GM18519 (cell line): ENCODE results near the gene KLHL30.
"Not testable (repeated sequence)": the region's sequence is repeated elsewhere in the genome, so short reads cannot be mapped to it uniquely, and the experiment has no call there.

Experiments used
- ATAC-seq: cut with Tn5 transposase; IDR thresholded peaks from one replicate; pipeline ENCODE4 v1.9.1; 2021; ENCODE audit warnings: mild to moderate bottlenecking, moderate library complexity; ENCODE audit not compliant: unreplicated experiment, low FRiP score

KLHL30 gene

DNA sequence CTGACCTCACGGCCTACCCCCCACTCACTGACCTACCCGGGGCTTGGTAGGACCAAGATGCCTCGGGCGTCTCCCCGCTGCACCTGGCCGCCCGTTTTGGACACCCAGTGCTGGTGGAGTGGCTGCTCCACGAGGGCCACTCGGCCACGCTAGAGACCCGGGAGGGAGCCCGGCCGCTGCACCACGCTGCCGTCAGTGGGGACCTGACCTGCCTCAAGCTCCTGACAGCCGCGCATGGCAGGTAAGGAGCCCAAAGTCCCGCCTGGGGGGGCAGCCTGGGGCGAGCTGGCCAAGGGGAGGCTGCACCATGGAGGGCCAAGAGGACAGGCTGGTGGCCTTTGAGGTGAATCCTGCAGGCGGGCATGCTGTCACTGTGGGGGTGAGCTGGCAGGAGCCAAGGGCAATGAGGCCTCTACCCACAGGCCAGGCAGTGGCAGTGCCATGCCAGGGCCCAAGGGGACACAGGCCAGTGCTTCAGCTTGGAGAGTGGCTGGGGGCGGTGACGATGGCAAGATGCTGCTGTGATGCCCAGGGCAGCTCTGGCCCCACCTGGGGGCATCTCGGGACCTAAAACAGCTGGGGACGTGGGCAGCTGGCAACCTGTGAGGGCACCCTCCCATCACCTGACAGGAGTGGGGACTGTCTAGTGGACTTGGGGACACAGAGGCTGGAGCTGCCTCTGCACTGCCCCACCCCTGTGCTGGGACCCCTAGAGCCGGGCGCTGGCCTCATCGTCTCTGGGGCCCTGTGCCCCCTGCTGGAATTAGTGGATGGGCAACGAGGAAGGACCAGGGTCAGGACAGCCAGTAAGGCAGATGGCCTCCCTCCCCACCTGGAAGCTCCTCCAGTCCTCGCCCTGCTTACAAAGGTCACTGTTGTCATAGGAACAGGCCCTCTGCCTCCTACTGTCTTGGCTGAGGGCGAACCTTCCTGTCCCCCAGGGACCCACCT is 36.3 kb upstream of the KLHL30 start:
- ATAC-seq = no peak

DNA sequence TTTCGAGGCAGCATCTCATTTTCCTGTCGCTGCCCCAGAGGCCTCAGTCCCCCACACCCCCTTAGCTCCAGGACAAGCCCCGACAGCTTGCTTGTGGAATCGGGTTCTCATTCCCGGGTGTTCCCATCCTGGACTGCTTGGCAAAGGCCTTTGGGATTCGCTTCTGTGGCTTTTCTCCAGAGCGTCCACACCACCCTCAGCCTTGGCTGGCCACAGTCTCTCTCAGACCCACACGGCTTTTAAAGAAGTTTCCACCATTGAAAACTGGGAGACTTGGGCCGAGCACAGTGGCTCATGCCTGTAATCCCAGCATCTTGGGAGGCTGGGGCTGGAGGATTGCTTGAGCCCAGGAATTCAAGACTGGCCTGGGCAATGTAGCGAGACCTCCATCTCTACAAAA is 35.6 kb upstream of the KLHL30 start:
- no peak for ATAC-seq

DNA sequence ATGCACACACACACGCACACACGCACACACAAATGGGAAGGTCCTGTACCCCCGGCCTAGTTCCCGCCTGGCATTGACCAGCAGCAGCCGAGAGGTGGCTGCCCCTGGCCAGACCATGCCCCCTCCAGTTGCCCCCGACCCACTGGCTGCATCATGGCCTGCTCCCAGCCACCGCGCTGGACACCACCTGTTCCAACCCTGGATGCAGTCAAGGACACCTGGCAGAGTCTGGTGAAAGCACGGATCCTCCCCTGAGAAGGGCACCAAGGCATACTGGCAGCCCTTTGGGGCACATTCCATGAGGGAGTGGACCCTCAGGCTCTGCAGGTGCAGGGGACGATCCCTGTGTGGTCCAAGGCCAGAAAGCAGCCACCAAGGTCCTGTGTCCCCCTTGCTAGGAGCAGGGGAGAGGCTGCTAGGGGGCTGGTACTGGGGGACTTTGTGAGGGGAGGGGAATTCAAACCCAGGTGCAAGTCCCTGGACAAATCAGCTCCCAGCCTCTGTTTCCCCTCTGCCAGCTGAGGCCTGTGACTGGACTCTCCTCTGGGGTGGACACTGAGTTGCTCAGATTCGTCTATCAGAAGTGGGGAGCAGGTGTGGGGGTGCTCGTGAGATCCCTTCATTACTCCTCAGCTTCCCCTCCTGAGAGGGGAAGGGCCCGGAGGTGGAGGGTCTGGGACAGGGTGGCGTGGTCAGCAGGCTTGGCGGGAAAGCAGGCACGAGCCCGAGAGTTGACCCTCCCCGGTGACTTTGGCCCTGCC is 34.8 kb upstream of the KLHL30 start:
- no peak for ATAC-seq

DNA sequence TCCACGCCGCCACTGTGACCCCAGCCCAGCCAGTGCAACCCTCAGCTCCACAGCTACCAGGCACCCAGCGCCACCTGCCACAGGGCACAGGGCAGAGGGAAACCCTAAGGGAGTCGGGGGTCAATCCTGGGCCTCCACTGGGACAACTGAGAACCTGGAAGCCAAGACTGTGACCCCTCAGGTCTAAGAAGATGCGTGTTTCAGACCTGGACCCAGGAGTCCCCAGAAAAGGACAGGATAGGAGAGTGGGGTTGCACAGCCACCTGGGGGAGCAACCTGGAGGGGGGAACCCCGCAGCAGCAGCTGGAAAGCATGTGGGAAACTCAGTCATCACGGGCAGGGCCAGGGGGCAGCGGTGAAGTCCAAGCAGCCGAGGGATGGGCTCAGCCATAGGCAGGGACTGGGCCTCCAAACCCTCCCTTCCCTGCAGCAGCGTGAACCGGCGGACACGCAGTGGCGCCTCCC is 34.2 kb upstream of the KLHL30 start:
- ATAC-seq = no peak

DNA sequence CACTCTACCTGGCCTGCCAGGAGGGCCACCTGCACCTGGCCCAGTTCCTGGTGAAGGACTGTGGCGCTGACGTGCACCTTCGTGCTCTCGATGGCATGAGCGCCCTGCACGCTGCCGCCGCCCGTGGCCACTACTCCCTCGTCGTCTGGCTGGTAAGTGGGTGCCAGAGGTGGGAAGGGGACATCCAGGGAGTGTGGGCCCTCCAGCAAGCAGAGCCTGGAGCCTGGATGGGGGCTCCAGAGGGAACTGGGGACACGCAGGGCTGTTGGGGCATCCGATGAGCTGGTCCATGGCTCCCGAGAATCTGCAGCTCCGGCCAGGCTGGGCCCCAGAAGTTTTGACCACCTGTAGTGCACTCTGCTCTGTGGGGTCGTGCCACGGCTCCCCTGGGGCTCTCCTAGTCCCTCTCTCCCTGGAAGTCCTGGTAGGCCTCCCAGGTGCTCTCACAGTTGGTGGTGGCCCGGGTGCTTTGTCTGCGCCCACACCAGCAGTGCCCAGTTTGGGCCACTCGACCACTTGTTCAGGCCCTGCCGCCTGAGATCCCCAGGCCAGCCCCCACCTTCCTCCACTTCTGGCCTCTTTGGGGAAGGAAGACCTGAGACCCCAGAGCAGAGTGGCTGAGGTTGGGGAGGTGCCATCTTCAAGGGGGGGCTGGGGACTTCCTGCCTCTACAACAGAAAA is 33.6 kb upstream of the KLHL30 start:
- no peak for ATAC-seq

DNA sequence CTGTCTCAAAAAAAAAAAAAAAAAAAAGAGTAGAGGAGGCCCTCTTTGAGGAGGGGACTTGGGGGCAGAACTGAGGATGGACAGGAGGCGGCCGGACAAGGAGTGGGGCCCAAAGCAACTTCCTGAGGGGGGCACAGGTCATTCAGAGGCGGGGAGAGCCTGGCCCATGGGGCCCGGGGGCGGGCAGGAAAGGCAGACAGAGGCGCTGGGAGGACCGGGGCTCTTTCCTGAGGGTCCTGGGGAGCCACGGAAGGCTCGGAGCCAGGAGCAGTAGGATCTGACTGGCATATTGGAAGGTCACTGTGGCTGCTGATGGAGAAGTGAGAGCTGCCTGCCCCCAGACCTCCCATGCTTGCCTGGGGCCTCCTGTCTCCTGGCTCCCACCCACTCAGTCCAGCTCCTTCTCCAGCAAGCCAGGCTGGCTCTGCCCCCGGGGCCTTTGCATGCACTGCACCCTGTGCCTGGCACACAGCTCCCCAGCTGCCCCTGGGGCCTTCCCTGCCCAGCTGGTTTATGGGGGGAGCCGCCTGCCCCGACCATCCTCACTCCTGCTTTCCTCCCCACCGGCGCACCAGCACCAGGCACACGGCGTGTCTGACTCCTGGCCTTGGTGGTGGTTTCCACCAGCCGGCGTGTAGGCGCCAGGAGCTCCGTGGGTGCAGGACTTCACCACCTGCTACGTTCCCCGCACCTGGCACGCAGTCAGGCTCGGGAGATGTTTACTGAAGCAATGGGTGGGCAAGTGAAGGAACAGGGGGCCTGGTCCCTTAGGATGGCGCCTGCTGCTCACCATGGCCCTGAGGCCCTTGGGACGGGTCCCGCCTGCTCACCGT is 32.7 kb upstream of the KLHL30 start:
- no peak for ATAC-seq

DNA sequence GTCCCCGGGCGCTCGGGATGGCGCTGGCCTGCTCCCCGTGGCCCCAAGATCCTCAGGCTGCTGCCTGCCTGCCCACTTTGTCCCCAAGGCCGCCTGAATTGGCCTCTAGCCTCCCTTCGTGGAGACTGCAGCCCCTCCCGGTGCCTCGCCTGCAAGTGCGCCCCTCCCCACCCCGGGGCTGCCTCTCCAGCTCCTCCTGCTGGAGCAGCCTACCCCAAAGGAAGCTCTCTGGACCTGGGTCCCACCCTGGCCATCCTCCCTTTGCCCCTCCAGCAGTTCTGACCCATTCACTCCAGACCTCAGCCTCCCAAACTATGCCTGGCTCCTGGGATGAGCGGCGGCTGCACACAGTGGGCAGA is 32.1 kb upstream of the KLHL30 start:
- ATAC-seq = no peak

DNA sequence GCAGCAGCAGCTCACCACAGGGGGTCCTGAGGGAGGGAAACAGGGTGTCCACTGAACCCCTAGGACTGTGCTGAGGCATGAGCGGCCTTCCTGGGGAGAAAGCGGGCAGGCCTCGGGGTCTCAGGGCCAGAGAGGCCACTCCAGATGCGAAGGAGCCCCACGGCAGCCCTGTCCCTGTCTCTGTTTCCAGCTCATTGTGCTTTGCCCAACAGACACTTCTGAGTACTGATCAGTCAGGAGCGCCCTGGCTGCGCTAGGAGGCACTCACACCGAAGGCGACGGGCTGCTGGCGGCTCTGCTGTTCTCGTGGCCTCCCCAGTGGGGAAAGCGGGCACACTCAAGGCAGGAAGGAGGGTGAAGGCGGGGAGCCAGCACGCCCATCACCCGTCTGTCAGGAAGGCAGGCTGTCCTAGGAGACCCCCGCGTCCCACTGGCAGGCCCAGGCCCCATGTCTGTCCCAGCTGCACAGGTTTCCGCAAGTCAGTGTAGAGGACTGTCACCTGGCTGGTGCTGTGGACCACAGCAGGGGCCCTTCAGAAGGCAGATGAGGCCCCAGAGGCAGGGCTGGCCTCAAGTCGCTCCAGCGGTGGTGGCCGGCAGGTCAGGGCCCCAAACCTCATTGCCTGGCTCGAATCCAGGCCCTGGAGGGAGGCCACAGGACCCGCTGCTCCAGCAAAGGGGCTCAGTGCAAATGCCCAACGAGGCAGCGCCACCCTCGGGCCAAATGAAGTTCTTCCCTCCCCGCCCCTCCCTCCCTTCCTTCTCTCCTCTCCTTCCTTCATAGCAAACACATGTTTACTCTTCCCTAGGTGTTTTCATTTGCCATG is 31.6 kb upstream of the KLHL30 start:
- ATAC-seq = no peak

DNA sequence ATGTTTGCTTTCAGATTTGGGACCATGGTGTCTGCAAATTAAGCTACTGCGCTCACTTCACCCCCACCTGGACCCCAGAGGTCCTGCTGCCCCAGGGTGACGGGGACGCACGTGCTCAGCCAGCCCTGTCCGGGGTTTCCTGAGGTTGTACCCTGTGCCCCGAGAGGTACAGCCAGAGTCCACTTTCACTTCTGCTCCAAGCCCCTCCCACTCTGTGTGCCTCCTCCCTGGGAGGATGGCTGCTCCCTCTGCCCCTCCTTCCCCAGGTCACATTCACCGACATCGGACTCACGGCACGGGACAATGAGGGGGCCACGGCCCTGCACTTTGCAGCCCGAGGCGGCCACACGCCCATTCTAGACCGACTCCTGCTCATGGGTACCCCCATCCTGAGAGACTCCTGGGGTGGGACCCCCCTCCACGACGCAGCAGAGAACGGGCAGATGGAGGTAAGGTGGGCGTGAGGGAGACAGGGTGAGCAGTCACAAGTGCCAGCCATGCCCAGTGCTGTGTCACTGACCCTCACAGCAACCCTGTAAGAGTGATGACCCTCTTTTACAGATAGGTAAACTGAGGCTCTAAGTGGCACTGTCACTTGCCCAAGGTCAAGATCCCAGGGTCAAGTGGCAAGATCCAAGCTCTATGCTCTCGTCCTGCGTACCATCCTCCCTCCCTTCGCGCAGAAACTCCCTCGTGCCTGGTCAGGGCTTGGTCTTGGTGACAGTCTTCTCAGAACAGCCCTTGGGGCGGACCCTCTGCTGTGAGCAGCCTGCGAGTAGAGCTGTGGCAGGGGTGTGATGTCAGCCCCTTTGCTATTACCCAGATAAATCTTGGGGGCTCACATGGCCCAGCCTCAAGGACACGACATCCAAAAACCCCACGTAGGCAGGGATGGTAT is 30.7 kb upstream of the KLHL30 start:
- ATAC-seq = peak; percentile 68

DNA sequence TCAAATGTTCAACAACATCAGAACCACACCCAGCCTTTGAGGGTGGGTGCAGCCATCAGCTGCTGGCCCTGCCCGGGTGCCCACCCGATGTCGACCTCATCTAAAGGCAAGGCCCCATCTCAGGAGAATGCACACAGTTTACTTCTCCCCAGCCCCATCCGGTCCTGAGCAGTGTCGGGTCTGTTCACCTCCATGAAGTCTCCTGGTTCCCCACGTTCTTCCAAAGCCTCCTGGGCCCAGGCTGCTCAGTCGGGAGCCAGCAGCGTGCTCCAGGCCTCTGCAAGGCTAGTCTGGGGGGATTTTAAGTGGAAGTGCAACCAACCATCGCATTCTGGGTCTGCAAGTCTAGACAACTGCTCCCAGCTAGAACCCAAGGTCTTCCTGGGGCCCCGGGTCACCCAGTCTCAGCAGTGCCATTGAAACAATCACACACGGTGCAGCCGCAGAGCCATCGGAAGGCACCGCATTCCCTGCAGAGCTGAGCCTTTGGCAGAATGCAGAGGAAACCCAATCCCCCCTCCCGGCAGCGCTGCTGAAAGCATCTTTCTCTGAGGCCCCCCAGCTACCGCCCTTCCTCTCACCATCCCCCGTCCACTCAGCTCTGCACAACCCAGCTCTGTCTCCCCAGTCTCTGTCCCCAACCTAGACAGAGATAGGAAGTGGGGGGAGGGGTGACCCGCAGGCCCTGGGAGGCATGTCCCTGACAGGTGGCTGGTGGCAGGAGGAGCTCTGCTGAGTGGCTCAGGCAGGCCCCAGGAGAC is 29.9 kb upstream of the KLHL30 start:
- ATAC-seq = no peak

DNA sequence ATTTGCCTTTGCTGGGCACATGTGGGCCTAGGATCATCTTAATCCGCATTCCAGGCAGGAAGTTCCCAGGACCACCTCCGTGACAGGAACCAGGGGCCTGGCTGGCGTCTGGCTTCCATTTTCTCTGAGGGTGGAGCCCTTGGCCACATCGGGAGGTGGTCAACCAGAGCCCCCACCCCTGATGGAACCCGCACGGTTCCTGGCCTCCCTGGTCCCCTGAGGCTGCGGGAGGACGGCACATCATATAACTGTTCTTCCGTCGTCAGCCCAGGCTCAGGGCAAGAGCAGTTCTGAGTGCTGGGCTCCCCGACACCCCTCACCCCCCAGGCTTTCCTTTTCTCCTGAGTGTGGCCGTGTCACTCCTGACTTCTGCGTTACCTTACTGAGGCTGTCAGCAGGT is 24.9 kb upstream of the KLHL30 start:
- ATAC-seq = no peak

DNA sequence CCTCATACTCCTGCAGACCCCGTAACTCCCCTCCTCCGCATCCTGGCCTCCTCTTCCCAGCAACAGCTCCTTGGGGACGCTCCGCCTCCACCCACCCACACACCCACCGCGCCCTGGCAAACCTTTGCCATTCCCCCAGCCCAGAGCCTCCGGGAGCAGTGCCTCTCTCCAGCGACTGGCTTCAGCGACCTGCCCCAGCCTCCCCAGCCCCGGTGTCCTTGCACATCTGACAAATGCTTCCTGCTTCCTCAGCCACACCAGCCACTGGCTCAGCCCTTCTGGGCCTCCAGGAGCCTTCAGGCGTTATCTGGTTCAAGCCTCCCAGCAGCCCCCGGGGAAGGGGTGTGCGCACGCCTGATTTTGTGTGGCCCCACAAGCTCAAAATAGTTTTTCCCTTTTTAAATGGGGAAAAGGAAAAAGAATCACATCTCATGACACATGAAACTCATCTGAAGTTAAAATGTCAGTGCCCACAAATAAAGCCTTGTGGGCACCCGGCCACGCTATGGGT is 24.1 kb upstream of the KLHL30 start:
- no peak for ATAC-seq

DNA sequence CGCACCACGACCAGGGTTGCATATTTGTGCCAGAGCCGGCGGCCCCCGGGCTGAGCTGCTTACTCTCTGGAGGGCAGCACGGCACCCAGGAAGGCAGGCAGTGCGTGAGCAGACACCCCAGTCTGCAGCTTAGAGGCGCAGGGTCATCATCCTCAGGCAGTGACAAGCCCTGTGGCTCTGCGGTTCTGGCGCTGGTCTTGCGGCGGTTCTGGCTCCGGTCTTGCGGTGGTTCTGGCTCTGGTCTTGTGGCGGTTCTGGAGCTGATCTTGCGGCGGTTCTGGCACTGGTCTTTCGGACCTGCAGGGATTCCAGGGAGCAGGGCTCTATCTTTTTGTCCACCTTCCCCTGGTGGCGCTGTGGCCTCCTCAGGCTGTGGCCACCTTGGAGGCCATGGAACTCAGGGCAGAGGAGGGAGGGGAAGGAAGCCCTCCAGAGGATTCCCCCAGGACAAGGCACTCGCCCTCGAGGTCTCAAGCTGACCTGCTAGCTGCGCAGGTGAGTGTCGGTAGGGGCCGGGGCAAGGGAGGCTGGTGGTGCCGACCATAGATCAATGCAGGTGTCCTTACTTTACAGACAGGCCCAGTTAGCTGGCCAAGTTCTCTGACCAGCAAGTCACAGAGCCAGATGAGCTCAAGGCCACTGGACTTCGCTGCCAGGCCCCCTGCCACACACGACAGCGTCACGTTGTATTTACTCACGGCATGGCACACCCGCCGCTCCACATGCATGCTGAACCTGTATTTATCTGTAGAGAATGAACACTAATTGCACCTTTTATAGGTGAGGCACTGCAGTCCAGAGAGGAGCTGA is 23.4 kb upstream of the KLHL30 start:
- ATAC-seq = no peak

DNA sequence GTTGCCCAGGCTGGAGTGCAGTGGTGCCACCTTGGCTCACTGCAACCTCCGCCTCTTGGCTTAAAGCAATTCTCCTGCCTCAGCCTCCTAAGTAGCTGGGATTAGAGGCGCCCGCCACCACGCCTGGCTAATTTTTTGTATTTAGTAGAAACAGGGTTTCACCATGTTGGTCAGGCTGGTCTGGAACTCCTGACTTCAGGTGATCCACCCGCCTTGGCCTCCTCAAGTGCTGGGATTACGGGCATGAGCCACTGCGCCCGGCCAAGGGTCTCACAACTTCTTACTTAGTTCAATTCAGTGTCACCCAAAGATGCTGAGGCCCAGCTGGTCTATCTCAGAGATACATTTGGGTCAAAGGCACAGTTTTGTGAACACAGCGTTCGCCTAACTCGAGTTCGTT is 22.8 kb upstream of the KLHL30 start:
- ATAC-seq = not testable (repeated sequence)

DNA sequence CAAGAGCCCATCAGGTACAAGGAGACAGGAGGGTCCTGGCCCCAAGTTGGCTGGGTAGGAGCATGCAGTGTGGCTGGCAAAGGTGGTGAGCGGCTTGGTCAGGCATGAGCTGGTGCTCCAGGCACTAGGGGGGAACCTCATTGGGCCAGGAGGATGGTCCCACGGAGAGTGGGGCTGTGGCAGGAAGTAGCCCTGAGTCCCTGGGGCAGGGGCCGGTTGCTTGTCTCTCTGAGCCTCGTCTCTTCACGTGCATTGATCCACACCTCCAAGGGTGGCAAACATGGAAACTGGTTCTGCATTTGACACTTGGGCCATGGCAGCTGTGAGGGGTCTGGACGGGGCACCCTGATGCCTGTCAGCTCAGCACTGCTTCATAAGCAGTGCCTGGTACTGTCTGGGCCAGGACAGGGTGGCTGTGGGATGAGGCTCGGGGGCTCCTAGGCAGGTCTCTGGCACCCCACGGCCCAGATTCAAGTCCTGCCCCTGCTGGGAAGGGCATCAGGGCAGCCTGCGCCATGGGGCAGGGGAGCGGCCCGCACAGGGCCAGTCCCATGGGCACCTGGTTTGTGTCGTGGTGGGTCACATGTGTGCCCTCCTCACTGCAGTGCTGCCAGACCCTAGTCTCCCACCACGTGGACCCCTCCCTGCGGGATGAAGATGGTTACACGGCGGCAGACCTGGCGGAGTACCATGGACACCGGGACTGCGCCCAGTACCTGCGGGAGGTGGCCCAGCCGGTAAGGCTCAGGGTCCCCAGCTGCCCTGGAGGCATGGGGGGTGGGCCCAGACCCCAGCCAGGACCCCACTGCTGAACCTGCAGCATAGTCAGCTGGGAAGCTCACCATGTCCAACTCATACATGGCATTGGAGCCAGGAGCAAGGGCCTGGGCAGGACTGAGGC is 21.9 kb upstream of the KLHL30 start:
- ATAC-seq = no peak
